Lower leg skin (tissue), 4 donors: Measurements from ENCODE around the gene LRRC32. TPM values are rescaled to one million over a fixed set of nuclear protein-coding genes. Genes with fewer than 3 reads are reported as not detected.

Experiments used
- DNase-seq, 2 donors: peaks; one replicate each; pipeline ENCODE4 v3.0.0-alpha.2; 2019; ENCODE audit warnings: low spot score in 2 of 2
- H3K4me3 ChIP-seq: fragments of 200-600 bp; sonication (generic); 2 replicates; pipeline ENCODE4 v1.5.1; 2017; ENCODE audit warnings: mild to moderate bottlenecking, low read depth; ENCODE audit not compliant: poor library complexity, severe bottlenecking
- POLR2A ChIP-seq, 2 donors: fragments of 450-650 bp; IDR thresholded peaks; one replicate each; pipeline ENCODE4 v1.6.1; 2016 to 2017; ENCODE audit warnings: antibody characterized with exemption in 2 of 2, mild to moderate bottlenecking in 1 of 2, moderate library complexity in 1 of 2
- WGBS, 2 donors: methylation state at CpG; one replicate each; pipeline ENCODE4 v1.1.5; 2018; 5-methylcytosine and 5-hydroxymethylcytosine counted together
- intact Hi-C: fragments of 100-400 bp; cut with DNase I; formaldehyde crosslinking; loops from one replicate; pipeline ENCODE4 v1.15.0; 2023; ENCODE audit warnings: low total_unique reads
- total RNA-seq, 4 donors: library from RNA; depleted of rRNA; stranded (reverse); fragments of >200 nt; gene quantifications; one replicate each; pipeline ENCODE4 v1.1.0, GENCODE V29; 2016
- TF ChIP-seq, protein P1 (sequence below), 3 donors: fragments of 450-650 bp; IDR thresholded peaks; one replicate each; pipeline ENCODE4 v1.5.1; 2016; ENCODE audit warnings: antibody characterized with exemption in 3 of 3, mild to moderate bottlenecking in 3 of 3, moderate library complexity in 2 of 3

LRRC32 gene
- total RNA-seq, 4 donors from 2014 or later: 9.0 to 42.5 (median 18.7) TPM

DNA sequence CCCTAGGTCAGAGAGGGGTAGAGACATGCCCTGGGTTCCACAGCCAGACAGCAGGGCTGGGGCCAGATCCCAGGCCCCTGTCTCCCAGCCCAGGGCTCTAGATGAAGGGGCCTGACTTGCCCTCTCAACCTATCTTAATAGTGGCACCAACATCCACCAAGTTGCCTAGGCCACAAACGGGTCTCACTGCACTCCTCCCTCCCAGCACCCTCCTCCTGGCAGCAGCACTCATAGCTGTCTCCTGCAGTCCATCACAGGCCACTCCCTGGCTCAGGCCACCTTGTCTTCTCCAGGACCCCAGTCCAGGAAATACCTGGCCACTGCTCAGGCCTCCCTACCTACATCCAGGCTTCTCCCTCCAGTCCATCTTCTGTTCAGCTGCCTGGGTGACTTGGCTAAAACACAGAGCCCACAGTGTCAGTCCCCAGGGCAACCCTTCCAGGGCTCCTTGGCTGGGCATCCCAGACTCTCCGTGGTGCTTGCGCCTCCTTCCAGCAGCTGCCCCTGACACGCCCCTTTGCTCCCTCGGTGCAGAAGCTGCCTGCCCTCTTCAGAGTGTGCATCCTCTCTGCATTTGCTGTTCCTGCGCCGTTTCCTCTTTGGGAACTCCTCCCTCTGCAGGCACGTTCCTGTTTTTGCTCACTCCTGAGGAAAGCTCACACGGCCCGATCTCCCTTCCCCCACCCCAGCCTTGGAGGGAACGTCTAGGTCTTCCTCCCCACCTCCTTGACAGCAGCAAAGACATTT is 40.5 kb downstream of the LRRC32 start:
- intact Hi-C loops: no loop called here
- peak; percentile 76 to 93 for DNase-seq
- TF ChIP-seq POLR2A (IDR thresholded peaks at IDR 0.05): no peak
- TF ChIP-seq, protein P1, sequence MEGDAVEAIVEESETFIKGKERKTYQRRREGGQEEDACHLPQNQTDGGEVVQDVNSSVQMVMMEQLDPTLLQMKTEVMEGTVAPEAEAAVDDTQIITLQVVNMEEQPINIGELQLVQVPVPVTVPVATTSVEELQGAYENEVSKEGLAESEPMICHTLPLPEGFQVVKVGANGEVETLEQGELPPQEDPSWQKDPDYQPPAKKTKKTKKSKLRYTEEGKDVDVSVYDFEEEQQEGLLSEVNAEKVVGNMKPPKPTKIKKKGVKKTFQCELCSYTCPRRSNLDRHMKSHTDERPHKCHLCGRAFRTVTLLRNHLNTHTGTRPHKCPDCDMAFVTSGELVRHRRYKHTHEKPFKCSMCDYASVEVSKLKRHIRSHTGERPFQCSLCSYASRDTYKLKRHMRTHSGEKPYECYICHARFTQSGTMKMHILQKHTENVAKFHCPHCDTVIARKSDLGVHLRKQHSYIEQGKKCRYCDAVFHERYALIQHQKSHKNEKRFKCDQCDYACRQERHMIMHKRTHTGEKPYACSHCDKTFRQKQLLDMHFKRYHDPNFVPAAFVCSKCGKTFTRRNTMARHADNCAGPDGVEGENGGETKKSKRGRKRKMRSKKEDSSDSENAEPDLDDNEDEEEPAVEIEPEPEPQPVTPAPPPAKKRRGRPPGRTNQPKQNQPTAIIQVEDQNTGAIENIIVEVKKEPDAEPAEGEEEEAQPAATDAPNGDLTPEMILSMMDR (IDR thresholded peaks at IDR 0.05): no peak
- 20 to 26% methylated on average over 11 of the region's 11 CpGs for WGBS, 2 donors
- H3K4me3 ChIP-seq: no peak overlapping the region

DNA sequence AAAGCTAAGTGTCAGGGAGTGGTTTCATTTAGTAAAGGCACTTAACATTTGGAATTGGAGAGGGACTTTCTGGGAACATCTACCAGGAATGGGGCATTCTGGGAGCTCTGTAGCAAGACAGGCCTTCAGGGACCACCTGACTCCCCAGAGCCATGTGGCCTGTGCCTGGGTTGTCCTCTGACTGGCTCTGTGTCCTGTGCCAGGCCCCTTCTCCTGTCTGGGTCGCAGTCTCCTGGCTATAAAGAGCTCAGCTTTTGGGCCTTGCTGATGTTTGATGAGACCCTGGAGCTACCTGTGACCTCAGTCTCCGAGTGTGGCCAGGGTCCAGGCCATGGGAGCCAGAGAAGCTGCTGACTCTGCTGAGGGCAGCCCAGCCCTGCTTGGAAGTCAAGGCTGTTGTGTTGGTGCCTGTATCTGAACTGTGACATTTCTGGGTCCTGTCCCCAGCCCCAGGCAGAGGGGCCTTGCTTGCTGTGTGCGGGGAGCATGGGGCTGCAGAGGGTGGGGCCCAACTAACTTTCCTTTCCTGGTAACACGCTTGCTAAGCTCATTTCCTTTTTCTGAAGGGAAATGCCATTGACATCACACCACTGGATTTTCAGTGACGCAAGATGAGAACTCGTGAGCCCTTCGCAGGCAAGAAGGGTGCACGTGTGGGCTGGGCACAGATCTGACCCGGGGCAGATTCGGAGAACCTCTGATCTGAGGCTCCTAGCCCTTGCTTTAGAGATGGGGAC is 41.3 kb downstream of the LRRC32 start:
- no peak overlapping the region for H3K4me3 ChIP-seq
- peak; percentile 60 to 90 for DNase-seq
- 72 to 80% methylated on average over 10 of the region's 10 CpGs for WGBS, 2 donors
- intact Hi-C loops: no loop called here
- TF ChIP-seq, protein P1 (IDR thresholded peaks at IDR 0.05): no peak
- TF ChIP-seq POLR2A (IDR thresholded peaks at IDR 0.05): no peak

DNA sequence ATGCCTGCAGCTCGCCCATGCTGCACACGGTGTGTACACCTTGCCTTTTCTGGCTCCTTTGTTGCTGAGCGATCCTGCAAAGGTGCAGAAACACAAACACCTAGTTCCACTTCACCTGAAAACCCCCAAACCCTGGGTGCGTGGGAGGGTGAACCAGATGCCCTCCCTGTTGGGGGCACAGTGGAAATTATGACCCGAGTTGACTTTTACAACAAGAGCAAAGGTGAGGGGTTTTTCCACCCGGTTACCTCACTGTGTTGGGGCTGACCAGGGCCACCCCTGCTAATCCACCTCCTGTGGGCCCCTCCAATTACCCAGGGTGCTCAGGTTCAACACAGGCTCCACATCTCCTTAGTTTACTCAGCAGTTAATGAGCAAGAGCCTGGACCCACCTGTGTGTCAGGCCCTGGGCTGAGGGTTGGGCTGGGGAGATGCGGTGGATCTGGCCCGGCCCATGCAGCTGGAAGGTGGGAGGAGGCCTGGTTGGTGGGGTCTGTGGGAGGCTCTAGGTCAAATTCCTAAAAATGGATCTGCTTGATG is 42.1 kb downstream of the LRRC32 start:
- H3K4me3 ChIP-seq: no peak overlapping the region
- intact Hi-C loops: no loop called here
- DNase-seq: peak in 1 of 2 donors; percentile 58
- TF ChIP-seq, protein P1 (IDR thresholded peaks at IDR 0.05): no peak
- no peak for TF ChIP-seq POLR2A (IDR thresholded peaks at IDR 0.05)
- WGBS, 2 donors: 88 to 93% methylated on average over 8 of the region's 8 CpGs

DNA sequence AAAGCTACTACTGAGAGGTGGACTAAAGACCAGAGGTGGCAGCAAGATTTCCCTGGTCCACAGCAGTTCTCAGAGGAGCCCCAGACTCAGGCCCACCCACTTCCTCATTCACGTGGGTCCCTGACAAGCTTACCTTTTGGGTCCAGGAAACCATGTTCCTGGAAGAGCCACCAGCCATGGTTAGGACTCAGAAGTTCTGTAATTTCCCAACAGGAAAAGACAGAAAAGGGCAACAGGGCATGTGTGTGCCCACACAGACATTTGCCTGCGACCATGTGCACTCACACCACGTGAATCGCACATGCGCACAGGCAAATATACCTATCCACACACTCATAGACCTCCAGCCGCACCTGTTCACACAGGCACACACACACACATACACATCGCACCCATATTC is 42.9 kb downstream of the LRRC32 start:
- intact Hi-C loops: no loop called here
- TF ChIP-seq, protein P1 (IDR thresholded peaks at IDR 0.05): no peak
- TF ChIP-seq POLR2A (IDR thresholded peaks at IDR 0.05): no peak
- peak in 1 of 2 donors; percentile 46 for DNase-seq
- WGBS, 2 donors: 82 to 93% methylated on average over 7 of the region's 7 CpGs
- H3K4me3 ChIP-seq: no peak overlapping the region

DNA sequence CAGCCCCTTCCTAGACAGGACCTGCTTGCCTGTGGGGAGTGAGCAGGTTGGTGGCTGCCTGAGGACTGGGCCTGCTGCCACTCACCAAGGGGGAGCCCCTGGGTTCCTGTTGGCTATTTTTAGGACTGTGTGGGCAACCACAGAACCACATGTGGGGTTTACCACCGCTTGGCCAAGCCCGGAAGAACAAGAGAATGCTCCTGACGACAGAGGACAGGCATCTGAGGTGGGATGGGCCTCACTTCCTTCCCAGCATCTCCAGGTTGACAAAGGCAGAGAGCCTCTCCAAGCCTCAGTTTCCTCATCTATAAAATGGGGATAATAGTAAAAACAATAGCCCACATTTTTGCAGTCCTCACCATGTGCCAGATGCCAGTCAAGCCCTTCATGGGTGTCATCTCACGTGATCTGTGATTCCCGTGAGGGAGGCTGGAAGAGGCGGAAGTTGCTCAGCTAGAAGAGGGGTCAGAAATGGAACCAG is 43.6 kb downstream of the LRRC32 start:
- no peak overlapping the region for H3K4me3 ChIP-seq
- TF ChIP-seq POLR2A (IDR thresholded peaks at IDR 0.05): no peak
- TF ChIP-seq, protein P1 (IDR thresholded peaks at IDR 0.05): no peak
- intact Hi-C loops: no loop called here
- peak in 1 of 2 donors; percentile 78 for DNase-seq
- WGBS, 2 donors: 75 to 78% methylated on average over 6 of the region's 6 CpGs
